Measurements from ENCODE around the gene COL6A1.

The COL6A1 gene

GRCh38 chr21:45983649-45983965 lies 2.0 kb downstream of the COL6A1 start:
- no peak for DNase-seq (ENCODE audit: low spot score)

GRCh38 chr21:45983981-45984551 lies 2.5 kb downstream of the COL6A1 start:
- no peak for DNase-seq (ENCODE audit: low spot score)

GRCh38 chr21:45984584-45985095 lies 3.1 kb downstream of the COL6A1 start:
- no peak for DNase-seq (ENCODE audit: low spot score)

GRCh38 chr21:45985471-45986315 lies 4.1 kb downstream of the COL6A1 start:
- no peak for DNase-seq (ENCODE audit: low spot score)

- no peak for DNase-seq (ENCODE audit: low spot score)
Observed at GRCh38 chr21:45986316-45987051, 4.9 kb downstream of the COL6A1 start.

GRCh38 chr21:45987121-45987711 lies 5.6 kb downstream of the COL6A1 start:
- DNase-seq (ENCODE audit: low spot score), result no peak

GRCh38 chr21:45988366-45989347 lies 7.1 kb downstream of the COL6A1 start:
- DNase-seq (ENCODE audit: low spot score), result no peak

- DNase-seq (ENCODE audit: low spot score), result no peak
Observed at GRCh38 chr21:45989355-45990048, 7.9 kb downstream of the COL6A1 start.

- no peak for DNase-seq (ENCODE audit: low spot score)
Observed at GRCh38 chr21:45990049-45990711, 8.6 kb downstream of the COL6A1 start.

GRCh38 chr21:45990741-45991605 lies 9.4 kb downstream of the COL6A1 start:
- no peak for DNase-seq (ENCODE audit: low spot score)

- no peak for DNase-seq (ENCODE audit: low spot score)
Observed at GRCh38 chr21:45991606-45992300, 10.2 kb downstream of the COL6A1 start.

- no peak for DNase-seq (ENCODE audit: low spot score)
Observed at GRCh38 chr21:45992301-45993209, 11.0 kb downstream of the COL6A1 start.

GRCh38 chr21:45993210-45994085 lies 11.9 kb downstream of the COL6A1 start:
- no peak for DNase-seq (ENCODE audit: low spot score)

- DNase-seq (ENCODE audit: low spot score), result no peak
Observed at GRCh38 chr21:45994086-45994661, 12.6 kb downstream of the COL6A1 start.

GRCh38 chr21:45994759-45995685 lies 13.5 kb downstream of the COL6A1 start:
- DNase-seq (ENCODE audit: low spot score), result no peak

Data from COLO829 (cell line).